HG03558 (cell line): ENCODE data around the gene ATP1B2.
"Not testable (repeated sequence)": the region's sequence is repeated elsewhere in the genome, so short reads cannot be mapped to it uniquely, and the experiment has no call there.

Experiments
- ATAC-seq: cut with Tn5 transposase; IDR thresholded peaks from one replicate; pipeline ENCODE4 v1.9.1; 2021; ENCODE audit warnings: moderate number of reproducible peaks; ENCODE audit not compliant: unreplicated experiment; ENCODE audit errors: extremely low read depth

The ATP1B2 gene

GRCh38 chr17:7633093-7633492 lies 17.6 kb upstream of the ATP1B2 start:
- ATAC-seq, result no peak

GRCh38 chr17:7634384-7634783 lies 16.3 kb upstream of the ATP1B2 start:
- no peak for ATAC-seq

GRCh38 chr17:7636163-7636562 lies 14.6 kb upstream of the ATP1B2 start:
- no peak for ATAC-seq

- no peak for ATAC-seq
Measured at GRCh38 chr17:7640783-7641182, 9.9 kb upstream of the ATP1B2 start.

GRCh38 chr17:7641635-7642034 lies 9.1 kb upstream of the ATP1B2 start:
- ATAC-seq, result not testable (repeated sequence)

GRCh38 chr17:7644775-7645174 lies 6.0 kb upstream of the ATP1B2 start:
- no peak for ATAC-seq

- no peak for ATAC-seq
Measured at GRCh38 chr17:7646457-7646856, 4.3 kb upstream of the ATP1B2 start.

GRCh38 chr17:7647018-7647417 lies 3.7 kb upstream of the ATP1B2 start:
- no peak for ATAC-seq

GRCh38 chr17:7651097-7651664 lies 455 bp downstream of the ATP1B2 start:
- ATAC-seq, result no peak

GRCh38 chr17:7651665-7652387 lies 1.1 kb downstream of the ATP1B2 start:
- ATAC-seq, result no peak

- ATAC-seq, result no peak
Measured at GRCh38 chr17:7652388-7653356, 1.9 kb downstream of the ATP1B2 start.

GRCh38 chr17:7654832-7655540 lies 4.3 kb downstream of the ATP1B2 start:
- ATAC-seq, result no peak

- no peak for ATAC-seq
Measured at GRCh38 chr17:7655541-7655840, 4.8 kb downstream of the ATP1B2 start.

GRCh38 chr17:7656958-7657609 lies 6.4 kb downstream of the ATP1B2 start:
- no peak for ATAC-seq

- ATAC-seq, result no peak
Measured at GRCh38 chr17:7667656-7668406, 17.1 kb downstream of the ATP1B2 start.

- no peak for ATAC-seq
Measured at GRCh38 chr17:7668482-7668881, 17.8 kb downstream of the ATP1B2 start.

- ATAC-seq, result no peak
Measured at GRCh38 chr17:7673239-7673638, 22.5 kb downstream of the ATP1B2 start.

GRCh38 chr17:7674934-7675333 lies 24.2 kb downstream of the ATP1B2 start:
- no peak for ATAC-seq

GRCh38 chr17:7676533-7676932 lies 25.8 kb downstream of the ATP1B2 start:
- no peak for ATAC-seq
